HG02973 (cell line): Measurements from ENCODE around the gene ATP8A2.

Experiments
- ATAC-seq: cut with Tn5 transposase; IDR thresholded peaks from one replicate; pipeline ENCODE4 v1.9.1; 2021; ENCODE audit warnings: moderate library complexity; ENCODE audit not compliant: unreplicated experiment

The ATP8A2 gene

GRCh38 chr13:25682276-25682675 lies 310.5 kb downstream of the ATP8A2 start:
- ATAC-seq = no peak

DNA sequence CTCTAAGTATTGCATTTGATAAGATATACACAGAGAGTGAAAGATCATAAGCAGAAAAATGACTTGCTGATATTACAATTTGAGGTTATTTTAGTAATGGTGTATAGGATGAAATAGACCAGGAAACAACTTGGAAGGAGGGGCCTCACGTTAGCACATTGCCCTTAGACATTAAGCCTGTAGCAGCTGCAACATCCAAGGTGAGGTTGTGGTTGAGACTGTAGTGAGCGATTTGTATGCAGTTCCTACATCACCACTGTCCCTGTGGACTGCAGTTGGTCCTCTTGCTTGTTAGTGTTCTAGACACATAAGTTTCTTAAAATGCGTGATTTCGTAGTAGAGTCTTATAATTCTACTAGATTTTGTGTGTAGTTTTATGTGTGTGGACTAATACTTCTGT lies 311.3 kb downstream of the ATP8A2 start:
- no peak for ATAC-seq

- no peak for ATAC-seq
Measured at GRCh38 chr13:25683662-25684370, 312.0 kb downstream of the ATP8A2 start.

DNA sequence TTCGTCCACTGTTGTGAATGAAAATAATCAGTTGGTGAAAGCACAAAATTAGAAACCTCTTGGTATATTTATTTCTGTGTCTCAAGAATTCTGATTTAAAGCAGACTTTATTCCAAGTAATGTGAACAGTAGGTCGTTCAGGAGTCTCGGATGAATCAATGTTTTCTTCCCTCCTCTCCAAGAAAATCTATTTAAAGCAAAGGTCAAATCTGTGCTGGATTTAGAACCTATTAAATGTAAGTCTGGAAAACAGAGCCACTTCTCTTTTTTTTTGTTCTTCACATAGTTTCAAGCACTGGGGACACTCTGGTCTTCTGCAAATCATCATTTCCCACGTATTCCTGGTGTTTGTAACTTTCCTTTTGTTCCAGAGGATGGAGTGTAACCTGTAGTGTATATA lies 312.7 kb downstream of the ATP8A2 start:
- no peak for ATAC-seq

DNA sequence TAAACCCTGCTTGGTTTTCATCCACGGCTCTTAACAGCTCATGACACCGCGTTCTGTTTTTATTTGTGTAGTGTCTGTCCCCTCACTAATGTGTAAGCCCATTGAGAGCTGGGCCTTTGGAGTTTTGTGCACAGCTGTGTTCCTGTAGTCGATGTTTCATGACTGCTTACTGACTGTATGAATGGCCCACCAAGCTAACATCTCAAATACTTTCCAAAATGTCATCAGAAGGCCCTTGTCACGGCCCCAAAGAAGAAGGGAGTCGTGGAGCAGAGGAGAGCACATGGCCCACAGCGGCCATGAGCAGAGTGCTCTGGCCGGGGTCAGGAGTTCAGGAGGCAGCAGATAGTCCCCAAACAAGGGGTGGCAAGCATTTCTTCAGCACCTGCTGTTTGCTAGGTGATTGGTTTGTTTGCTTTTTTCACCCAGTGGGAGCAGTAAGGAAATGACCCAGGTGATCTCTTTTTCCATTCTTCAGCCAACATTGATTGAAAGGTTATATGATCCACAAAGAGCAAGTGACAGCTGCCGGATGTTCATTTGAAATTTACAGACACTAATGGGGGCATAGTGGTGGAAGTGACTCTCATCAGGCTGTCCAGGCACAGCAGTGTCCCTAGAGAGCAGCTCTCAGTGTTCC lies 315.2 kb downstream of the ATP8A2 start:
- no peak for ATAC-seq

- ATAC-seq = no peak
Measured at GRCh38 chr13:25687471-25688225, 315.9 kb downstream of the ATP8A2 start.

GRCh38 chr13:25688536-25688935 lies 316.8 kb downstream of the ATP8A2 start:
- no peak for ATAC-seq

DNA sequence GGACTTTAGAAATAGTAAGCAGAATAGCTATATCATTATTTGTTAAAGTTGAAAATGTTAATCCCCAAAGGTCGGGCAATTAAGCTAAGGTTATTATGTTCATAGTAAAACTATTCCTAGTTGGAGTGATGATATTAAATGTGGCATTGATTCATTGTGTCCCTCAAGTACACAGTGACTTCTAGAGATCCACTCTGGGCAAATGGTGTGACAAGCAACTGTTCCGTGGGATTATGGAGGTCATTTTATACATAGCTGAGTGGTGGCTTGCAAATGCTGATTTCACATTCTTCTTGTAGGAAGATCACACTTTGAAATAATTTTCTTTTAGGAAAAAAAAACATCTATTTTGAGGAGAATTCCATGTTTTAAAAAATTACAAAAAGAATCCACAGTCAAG lies 317.8 kb downstream of the ATP8A2 start:
- ATAC-seq = no peak

- no peak for ATAC-seq
Measured at GRCh38 chr13:25690582-25690981, 318.8 kb downstream of the ATP8A2 start.

GRCh38 chr13:25691654-25692053 lies 319.9 kb downstream of the ATP8A2 start:
- ATAC-seq = no peak

DNA sequence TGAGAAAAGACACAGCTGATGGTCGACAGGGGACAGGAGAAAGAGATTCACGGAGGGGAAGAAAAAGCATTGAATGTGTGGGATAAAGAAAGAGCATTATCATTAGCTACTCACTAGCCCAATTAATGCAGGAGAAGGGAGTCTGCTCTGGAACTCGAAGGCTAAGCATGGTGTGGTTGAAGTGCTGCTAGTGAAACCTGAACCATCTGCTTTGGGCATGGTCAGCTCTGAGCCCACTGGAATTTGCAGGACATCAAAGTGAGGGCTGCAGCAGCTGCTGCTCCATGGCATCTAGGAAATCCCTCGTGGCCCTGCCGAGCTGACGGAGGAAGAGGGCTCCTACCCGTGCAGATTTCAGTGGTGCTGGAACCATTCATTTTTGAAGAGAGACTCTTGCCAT lies 320.3 kb downstream of the ATP8A2 start:
- no peak for ATAC-seq

DNA sequence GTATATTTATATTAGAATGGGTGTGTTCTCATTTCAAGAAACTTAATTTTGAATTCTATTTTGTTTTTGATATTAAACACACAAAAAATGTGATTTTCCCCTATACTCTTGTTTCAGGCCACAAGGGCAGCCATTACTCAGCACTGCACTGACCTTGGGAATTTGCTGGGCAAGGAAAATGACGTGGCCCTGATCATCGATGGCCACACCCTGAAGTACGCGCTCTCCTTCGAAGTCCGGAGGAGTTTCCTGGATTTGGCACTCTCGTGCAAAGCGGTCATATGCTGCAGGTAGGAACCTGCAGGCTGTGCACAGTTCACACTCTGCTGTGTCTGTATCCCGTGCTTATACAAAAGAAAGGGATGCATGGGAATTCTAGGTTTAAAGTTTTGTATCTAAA lies 327.3 kb downstream of the ATP8A2 start:
- ATAC-seq = no peak

DNA sequence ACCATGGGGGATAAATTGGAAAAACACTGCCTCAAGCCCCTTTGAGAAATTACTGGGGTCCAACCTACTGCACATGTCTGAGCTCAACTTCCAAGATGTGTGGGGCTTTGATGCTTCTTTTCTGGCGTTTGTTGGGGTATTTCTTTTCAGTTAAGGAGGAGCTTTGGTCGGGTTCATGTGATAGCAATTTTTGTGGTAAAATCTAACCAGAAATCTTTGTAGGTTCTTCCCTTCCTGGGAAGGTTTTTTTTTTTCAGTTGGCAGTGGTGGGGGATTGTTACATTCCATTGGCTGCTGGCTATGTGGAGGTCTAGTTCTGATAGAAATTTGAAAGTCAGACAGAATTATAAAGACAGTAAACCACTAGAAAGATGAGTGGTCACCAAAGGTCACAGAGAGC lies 327.8 kb downstream of the ATP8A2 start:
- ATAC-seq = no peak

GRCh38 chr13:25701304-25701703 lies 329.5 kb downstream of the ATP8A2 start:
- no peak for ATAC-seq

DNA sequence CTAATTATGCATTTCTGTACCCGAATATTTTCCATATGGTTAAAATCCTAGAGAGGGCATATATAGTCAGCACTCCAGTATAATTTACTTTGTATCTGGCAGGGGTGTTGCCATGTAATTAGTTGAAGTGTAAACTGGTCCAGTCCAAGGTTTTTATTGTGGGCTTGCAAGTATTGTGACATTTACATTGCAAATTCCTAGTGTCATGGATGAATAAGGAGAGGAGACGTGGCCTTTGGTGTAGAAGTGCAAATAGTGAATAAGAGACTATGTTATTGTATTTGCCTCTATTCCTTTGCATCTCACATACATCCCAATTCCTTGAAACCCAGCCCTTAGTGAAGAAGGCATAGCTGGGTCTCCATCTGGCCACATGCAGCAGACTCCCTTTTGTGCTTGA lies 330.6 kb downstream of the ATP8A2 start:
- ATAC-seq = no peak

GRCh38 chr13:25707726-25708125 lies 336.0 kb downstream of the ATP8A2 start:
- ATAC-seq = no peak

DNA sequence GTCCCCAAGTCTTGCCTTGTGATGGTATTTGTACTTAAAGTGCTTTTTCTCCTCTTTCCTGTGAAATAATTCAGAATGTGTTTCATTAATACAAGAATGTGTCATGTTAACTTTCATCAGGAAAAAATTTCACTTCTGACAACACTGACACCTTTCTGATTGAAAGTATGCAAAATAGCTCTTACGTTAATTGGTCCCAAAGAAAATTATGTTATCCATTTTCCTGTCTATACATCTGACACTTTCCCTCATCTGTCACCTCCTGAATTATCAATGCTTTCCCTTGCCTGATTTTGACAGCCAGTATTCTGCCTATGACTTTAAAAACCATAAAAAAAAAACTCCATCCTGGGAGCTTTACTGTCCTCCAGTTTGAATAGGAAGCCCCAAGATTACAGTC lies 336.5 kb downstream of the ATP8A2 start:
- no peak for ATAC-seq

DNA sequence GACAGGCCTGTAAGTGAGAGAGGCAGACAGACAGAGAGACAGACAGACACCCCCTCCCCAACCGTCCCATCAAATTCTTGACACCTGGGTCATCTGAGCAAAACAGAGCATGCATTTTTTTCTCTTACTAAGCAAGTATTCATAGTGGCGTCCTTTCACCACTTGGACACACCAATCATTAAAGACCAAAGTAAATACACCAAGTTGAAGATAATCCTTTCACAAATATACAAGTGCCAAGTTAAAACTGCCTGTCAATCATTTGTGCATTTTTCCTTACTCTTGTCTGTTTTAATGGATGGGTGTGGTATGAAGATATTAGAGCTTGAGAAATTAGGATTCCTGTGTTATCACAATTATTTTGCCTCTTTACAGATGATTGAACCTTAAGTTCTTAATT lies 337.3 kb downstream of the ATP8A2 start:
- ATAC-seq = no peak

DNA sequence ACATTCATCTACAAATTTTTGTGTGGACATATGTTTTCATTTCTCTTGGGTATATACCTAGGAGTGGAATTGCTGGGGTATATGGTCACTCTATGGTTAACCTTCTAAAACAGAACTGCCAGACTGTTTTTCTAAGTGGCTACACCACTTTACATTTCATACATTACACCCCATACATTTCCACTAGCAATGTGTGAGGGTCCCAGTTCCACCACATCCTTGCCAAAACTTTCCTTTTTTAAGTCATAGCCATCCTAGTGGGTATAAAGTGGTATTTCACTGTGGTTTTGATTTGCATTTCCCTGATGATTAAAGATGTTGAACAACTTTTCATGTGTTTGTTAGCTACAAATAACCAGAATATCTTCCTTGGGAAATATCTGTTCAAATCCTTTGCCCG lies 344.0 kb downstream of the ATP8A2 start:
- ATAC-seq = no peak

DNA sequence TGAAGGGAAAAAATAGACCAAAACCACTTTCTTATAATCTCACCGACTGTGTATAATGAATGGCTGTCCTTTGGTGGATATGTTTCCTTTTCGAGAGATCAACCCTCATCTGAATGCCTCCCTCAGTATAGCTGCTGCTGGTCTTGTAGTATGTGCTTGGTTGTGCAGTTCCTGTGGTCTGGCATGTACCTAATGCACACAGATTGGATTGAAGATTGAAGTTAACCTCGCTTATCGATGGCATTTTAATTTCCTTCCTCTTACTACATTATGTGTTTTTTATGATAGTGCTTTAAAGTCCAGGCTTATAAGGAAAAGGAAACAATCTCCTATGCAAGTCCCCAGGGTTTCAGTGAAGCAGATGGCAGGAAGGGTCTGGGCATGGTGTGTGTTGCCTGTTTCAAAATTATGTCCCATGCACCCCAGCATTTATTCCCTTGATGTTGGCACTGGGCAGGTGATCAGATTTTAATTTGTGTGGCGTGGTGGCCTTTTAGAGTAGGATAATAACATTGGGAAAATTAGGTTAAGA lies 346.0 kb downstream of the ATP8A2 start:
- no peak for ATAC-seq

DNA sequence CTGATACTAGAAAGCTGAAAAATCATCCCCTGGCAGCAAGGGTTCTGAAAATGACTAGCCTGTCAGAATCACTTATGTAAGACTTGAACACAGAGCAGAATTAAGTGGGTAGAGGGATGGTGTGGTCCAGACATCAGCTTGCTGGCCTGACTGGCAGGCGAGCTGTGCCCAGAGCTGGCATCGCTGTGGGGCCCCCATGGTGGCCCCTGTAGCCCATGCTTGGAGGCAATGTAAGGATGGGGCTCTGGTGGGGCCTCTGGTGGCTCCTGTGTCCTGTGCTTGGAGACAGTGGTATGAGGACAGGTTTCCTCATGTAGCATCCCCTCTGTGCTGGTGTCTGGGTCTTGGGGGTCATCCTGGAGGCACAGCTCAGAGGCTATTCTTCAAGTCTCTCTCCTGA lies 347.9 kb downstream of the ATP8A2 start:
- ATAC-seq = no peak

- ATAC-seq = no peak
Measured at GRCh38 chr13:25722893-25723292, 351.1 kb downstream of the ATP8A2 start.
